Activated CD4-positive, alpha-beta T cell treated with anti-CD3 and anti-CD28 coated beads for 48 hours (primary cell): ENCODE data around the gene NT5C3B.
"Not testable (repeated sequence)": the region's sequence is repeated elsewhere in the genome, so short reads cannot be mapped to it uniquely, and the experiment has no call there.

Experiments used
- DNase-seq: peaks from one replicate; pipeline ENCODE4 v3.0.0-alpha.2; 2020

NT5C3B gene

DNA sequence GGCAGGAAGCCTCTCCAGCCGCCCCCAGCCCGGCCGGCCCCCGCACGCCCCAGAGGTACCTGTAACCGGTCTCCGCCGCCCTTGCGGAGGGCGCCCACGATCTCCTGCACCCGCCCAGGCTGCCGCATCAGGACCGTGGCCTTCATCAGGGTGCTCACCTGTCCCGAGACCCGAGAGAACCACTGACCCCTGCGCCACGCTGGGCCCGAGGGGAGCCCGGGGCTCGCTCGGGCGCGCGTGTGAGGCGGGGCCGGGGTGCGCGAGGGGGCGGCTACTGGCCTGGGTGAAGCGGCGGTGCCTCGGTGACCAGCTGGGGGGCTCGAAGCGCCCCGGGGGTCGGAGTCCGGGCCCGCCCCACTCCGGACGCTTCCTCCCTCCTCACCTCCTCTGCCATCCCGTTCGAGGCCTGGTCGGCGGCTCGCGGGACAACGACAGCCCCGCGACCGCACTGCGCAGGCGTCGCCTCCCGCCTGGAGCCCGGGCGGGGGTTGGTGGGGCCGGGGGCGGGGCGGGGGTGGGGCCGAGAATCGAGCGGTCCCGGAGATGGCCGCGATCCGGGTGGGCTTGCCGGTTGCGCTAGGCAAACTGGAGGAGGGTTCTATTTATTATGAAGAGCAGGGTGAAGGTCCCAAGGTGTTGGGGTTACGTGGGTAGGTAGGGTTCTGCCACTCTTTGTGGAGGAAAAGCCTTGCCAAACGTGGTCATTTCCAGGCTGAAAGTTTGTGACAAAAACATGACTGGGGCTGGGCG lies at the start of gene NT5C3B:
Gene NT5C3B (minus strand): TSS at position 433 of the 750 bp plus-strand sequence. CDS start 39 bp downstream, at position 394.
- DNase-seq: peak; percentile 65

DNA sequence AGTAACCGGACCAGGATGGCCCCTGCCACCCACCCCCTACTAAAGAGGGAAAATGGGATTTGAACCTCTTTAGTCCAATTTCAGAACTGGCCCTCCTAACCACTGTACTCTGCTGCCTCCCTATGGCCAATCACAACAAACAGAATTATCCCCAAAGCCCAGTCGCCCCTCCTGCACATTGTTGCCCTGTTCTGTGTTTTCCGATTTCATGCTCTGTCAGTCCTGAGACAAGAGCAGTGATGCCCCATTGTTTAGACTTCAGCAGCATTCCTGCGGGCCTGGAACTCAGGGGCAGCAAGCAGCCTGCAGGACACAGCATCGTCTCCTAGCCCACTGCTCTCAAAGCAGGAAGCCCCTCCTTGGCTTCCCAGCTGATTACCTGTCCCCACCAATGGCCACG lies 49.7 kb upstream of the NT5C3B start:
- DNase-seq: no peak

DNA sequence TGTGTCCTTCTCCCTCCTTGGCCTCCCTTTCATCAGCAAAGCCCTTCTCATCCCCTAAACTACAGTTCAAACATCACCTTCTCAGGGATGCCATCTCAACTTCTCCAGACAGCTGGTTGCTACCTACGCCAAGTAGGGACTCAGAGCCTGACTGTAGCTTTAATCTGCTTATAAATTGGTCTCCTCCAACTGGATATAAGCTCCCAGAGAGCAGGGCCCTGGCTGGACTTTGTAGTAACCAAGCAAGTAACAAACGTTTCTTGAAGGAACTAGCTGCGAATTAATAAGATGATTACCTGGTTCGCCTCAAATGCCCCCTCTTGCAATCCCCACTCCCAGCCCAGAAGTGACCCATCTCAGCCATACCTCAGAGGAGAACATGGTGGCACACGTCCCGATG lies 46.7 kb upstream of the NT5C3B start:
- no peak for DNase-seq

GRCh38 chr17:41880130-41880529 lies 44.1 kb upstream of the NT5C3B start:
- no peak for DNase-seq

DNA sequence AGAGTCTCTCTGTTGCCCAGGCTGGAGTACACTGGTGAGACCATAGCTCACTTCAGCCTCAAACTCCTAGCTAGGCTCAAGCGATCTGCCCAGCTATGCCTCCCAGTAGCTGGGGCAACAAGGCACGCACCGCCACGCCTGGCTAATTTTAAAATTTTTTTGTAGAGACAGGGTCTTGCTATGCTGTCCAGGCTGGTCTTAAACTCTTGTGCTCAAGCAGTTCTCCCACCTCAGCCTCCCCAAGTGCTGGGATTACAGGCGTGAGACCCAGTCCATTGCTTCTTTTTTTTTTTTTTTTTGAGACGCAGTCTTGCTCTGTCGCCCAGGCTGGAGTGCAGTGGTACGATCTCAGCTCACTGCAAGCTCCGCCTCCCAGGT lies 38.2 kb upstream of the NT5C3B start:
- DNase-seq: not testable (repeated sequence)

DNA sequence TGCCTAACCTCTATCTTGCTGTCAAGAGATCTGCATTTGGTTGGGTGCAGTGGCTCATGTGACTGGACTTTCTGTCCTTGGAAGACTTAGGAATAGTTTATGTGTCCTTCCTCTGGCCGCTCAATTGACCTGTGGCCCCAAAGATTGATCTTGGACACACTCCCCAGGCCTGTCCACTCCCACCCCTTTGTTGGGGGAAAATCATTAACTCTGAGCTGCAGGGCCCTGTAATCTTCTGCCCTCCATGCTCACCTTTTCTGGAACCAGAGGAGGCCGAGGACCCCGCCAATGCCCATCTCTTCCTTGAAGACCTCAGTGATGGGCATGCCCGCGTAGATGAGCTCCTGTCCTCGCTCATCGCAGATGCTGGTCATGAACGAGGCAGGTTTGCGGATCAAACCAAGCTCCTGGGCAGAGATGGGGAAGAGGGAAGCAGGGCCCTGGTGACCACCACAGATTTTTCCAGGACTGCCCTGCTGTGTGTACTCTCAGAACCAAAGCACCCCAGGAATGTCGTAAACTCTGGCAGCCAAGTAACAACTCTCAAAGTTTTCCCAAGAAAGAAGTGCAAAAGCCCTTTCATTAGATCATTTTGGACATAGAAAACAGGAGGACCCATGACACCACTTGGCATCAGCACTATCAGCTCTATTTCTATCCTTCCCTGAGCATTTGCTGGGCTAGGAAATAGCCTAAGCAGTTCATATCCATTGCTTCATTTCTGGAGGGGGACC lies 37.7 kb upstream of the NT5C3B start:
- DNase-seq: no peak

DNA sequence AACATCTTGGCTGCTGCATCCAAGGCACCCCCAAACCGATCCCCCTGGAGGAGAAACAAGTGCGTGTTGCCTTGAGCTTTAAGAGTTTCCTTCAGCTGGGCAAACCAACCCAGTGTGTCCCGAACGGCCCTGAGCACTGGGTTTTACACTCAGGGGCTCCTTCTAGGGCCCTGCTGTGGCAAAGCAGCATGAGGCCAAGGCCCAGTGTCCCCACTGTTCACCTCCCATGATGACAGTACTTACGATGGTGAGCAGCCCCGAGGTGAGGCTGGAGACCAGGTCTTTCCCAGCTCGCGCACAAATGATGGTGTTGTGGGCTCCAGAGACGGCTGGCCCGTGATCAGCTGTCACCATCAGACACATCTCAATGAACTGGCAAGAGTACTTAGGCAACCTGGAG lies 35.8 kb upstream of the NT5C3B start:
- no peak for DNase-seq

DNA sequence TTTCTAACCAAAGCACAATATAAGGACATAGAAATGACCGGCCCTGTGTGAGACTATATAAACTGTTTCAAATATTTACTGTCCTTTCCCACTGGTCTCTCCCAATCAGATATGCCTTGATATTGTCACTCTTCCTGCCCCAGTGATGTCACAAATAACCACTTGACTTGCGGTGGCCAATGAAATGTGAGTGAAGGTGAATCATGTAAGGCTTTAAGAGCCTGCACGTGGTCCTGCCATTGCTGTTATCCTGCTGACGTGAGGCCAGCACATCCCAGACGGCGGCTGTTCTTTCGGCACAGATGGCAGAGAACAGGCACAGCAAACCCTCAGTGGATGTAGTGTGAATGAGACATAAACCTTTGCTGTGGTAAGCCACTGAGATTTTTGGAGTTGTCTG lies 34.6 kb upstream of the NT5C3B start:
- no peak for DNase-seq

- no peak for DNase-seq
Measured at GRCh38 chr17:41870097-41870496, 34.1 kb upstream of the NT5C3B start.

- no peak for DNase-seq
Measured at GRCh38 chr17:41869426-41869825, 33.4 kb upstream of the NT5C3B start.

- DNase-seq: no peak
Measured at GRCh38 chr17:41868568-41868967, 32.5 kb upstream of the NT5C3B start.

GRCh38 chr17:41865596-41865893 lies 29.5 kb upstream of the NT5C3B start:
- no peak for DNase-seq

DNA sequence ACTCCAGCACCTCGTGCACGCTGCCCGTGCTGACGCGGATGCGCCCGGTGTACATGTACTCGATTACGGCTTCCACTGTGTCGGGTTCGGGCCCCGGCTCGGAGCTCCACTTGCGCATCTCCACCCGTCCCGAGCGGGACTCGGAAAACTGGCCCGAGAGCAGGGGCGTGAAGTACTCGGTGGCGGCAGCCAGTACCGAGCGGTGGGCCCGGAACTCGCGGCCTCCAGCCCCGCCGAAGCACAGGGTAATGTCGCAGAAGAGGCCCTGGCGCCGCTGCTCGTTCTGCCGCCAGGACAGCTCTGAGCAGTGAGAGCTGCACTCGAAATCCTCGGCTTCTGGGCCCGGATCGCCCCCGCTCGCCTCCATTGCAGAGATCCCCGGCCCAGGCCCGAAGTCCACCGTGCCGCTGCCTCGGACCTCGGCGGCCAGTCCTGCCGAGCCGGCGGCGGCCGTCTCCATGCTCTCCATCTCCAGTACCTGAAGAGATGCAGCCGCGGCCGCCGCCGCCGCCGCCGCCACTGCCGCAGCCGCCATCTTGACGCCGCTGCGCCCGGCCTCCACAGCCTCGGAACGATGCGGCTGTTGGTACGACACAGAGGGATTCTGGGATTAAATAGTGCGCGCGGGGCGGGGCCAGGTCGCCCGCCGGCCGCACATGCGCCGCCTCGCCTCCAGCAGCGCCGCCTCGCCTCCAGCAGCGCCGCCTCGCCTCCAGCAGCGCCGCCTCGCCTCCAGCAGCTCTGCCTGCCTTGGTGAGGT lies 29.0 kb upstream of the NT5C3B start, which contains the start of gene KLHL11:
Gene KLHL11 (minus strand): TSS at position 588 of the 760 bp plus-strand sequence. CDS start 53 bp downstream, at position 535.
- DNase-seq: peak; percentile 92

GRCh38 chr17:41864498-41864835 lies 28.4 kb upstream of the NT5C3B start:
- DNase-seq: no peak

- peak; percentile 53 for DNase-seq
Measured at GRCh38 chr17:41863074-41863848, 27.2 kb upstream of the NT5C3B start.

DNA sequence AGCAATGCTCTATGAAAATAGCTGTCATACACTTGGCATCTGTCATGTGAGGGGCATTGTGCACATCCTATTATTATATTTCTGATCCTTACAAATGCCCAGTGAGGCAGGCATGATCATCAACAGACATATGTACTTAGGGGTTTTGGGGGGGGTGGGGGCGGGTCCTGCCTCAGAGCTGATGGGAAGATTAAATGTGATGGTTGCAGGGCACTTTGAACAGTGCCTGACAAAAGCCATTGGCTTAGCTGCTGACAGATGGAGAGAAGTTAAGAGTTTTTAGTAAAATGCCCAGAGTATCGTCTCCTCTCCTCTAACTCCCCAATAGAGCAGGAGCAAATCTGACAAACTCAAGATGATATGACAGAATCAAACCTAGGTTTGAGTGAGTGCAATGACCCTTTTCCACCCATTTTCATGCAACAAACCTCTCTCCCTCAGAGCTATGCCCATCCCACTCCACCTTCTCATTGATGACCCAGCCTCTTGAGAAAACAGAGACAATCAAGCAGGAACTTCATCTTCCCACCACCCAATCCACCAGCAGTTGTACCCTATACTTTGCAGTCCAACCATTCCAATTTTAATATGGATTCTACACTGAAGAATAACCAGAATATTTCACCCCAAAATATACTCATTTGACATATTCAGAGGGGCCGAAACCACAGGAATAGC lies 24.4 kb upstream of the NT5C3B start:
- DNase-seq: no peak

DNA sequence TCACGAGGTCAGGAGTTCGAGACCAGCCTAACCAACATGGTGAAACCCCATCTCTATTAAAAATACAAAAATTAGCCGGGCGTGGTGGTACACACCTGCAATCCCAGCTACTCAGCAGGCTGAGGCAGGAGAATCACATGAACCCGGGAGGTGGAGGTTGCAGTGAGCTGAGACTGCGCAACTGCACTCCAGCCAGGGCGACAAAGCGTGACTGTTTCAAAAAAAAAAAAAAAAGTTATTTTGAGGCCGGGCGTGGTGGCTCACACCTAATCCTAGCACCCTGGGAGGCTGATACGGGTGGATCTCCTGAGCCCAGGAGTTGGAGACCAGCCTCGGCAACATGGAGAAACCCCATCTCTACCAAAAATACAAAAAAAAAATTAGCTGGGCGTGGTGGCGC lies 15.3 kb upstream of the NT5C3B start:
- DNase-seq: not testable (repeated sequence)

GRCh38 chr17:41849251-41849990 lies 13.4 kb upstream of the NT5C3B start:
- DNase-seq: no peak

DNA sequence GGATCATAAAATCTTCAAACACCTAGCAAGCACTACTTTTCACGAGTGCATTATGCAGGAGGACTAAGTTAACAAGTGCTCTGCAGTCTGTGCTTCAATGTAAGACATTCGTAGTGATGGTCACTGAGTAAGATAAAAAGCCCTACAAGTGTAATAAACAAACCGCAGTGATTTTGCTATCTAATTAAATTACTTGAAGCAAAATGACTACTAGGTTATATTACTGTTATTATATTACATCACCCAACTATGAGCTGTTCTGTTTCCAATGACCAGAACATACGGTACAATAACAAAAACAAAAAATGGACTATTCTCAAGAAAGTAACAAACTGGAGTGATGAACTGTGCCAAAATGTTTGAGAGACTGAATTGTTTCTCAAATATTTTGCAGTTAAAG lies 12.8 kb upstream of the NT5C3B start:
- no peak for DNase-seq

GRCh38 chr17:41844971-41845370 lies 8.9 kb upstream of the NT5C3B start:
- no peak for DNase-seq

- not testable (repeated sequence) for DNase-seq
Measured at GRCh38 chr17:41840781-41841180, 4.7 kb upstream of the NT5C3B start.

- DNase-seq: not testable (repeated sequence)
Measured at GRCh38 chr17:41839448-41839847, 3.4 kb upstream of the NT5C3B start.
